A204.1 (cell line): ENCODE measurements around the gene GYPE.
A peak's percentile ranks its signal among the peaks of the same experiment; 100 is the strongest.
"Not testable (repeated sequence)": the region's sequence is repeated elsewhere in the genome, so short reads cannot be mapped to it uniquely, and the experiment has no call there.

Experiments
- FAIRE-seq: peaks from 2 replicates; lab custom pipeline; 2012; peaks lifted over from hg19 to GRCh38; lab: Jason Lieb, UNC

The GYPE gene

GRCh38 chr4:143905440-143905839 lies at the start of gene GYPE:
TSS of gene GYPE (minus strand) at chr4:143905559. CDS start at chr4:143905507, 52 bp downstream.
- FAIRE-seq, result not testable (repeated sequence)

- FAIRE-seq, result not testable (repeated sequence)
Observed at GRCh38 chr4:143951458-143951972, 46.2 kb upstream of the GYPE start.

- FAIRE-seq, result not testable (repeated sequence)
Observed at GRCh38 chr4:143950967-143951366, 45.6 kb upstream of the GYPE start.

- not testable (repeated sequence) for FAIRE-seq
Observed at GRCh38 chr4:143950185-143950584, 44.8 kb upstream of the GYPE start.

- FAIRE-seq, result not testable (repeated sequence)
Observed at GRCh38 chr4:143947493-143947892, 42.1 kb upstream of the GYPE start.

GRCh38 chr4:143940708-143941107 lies 35.3 kb upstream of the GYPE start:
- not testable (repeated sequence) for FAIRE-seq

GRCh38 chr4:143939528-143939927 lies 34.2 kb upstream of the GYPE start:
- FAIRE-seq, result no peak

- not testable (repeated sequence) for FAIRE-seq
Observed at GRCh38 chr4:143938890-143939289, 33.5 kb upstream of the GYPE start.

GRCh38 chr4:143921181-143921580 lies 15.8 kb upstream of the GYPE start:
- no peak for FAIRE-seq

- FAIRE-seq, result not testable (repeated sequence)
Observed at GRCh38 chr4:143916485-143916884, 11.1 kb upstream of the GYPE start.

- not testable (repeated sequence) for FAIRE-seq
Observed at GRCh38 chr4:143912478-143912877, 7.1 kb upstream of the GYPE start.

GRCh38 chr4:143911528-143912417 lies 6.4 kb upstream of the GYPE start:
- FAIRE-seq, result not testable (repeated sequence)

GRCh38 chr4:143910906-143911305 lies 5.5 kb upstream of the GYPE start:
- not testable (repeated sequence) for FAIRE-seq

- not testable (repeated sequence) for FAIRE-seq
Observed at GRCh38 chr4:143907811-143908210, 2.5 kb upstream of the GYPE start.

GRCh38 chr4:143904431-143904830 lies 928 bp downstream of the GYPE start:
- FAIRE-seq, result not testable (repeated sequence)

- FAIRE-seq, result not testable (repeated sequence)
Observed at GRCh38 chr4:143890323-143890722, 15.0 kb downstream of the GYPE start.

- not testable (repeated sequence) for FAIRE-seq
Observed at GRCh38 chr4:143888189-143888588, 17.2 kb downstream of the GYPE start.

- FAIRE-seq, result not testable (repeated sequence)
Observed at GRCh38 chr4:143884965-143885364, 20.4 kb downstream of the GYPE start.

- peak; percentile 100 for FAIRE-seq
Observed at GRCh38 chr4:143883529-143883928, 21.8 kb downstream of the GYPE start.

- no peak for FAIRE-seq
Observed at GRCh38 chr4:143882892-143883291, 22.5 kb downstream of the GYPE start.

- FAIRE-seq, result not testable (repeated sequence)
Observed at GRCh38 chr4:143879561-143879960, 25.8 kb downstream of the GYPE start.

GRCh38 chr4:143875357-143875756 lies 30.0 kb downstream of the GYPE start:
- FAIRE-seq, result not testable (repeated sequence)

- not testable (repeated sequence) for FAIRE-seq
Observed at GRCh38 chr4:143870523-143871268, 34.7 kb downstream of the GYPE start.
